ENCODE data around the gene NDUFB10. TPM values are rescaled to one million over a fixed set of nuclear protein-coding genes. Genes with fewer than 3 reads are reported as not detected.
"Not testable (repeated sequence)": the region's sequence is repeated elsewhere in the genome, so short reads cannot be mapped to it uniquely, and the experiment has no call there.

Gene NDUFB10
- total RNA-seq, 2 donors from 2014 or later, result 39.2 to 86.1 TPM

- no peaks in the 10 kb centered on the region for H3K36me3 ChIP-seq (replicated peaks in 1 of 2; ENCODE audit: insufficient read depth in 1 of 2, low read depth in 2 of 2)
- DNase-seq, result no peak
Measured at GRCh38 chr16:1919327-1919998, 39.9 kb upstream of the NDUFB10 start.

GRCh38 chr16:1920122-1920521, 39.2 kb upstream of the NDUFB10 start:
- WGBS, 2 donors, result 51 to 53% methylated on average over 19 to 21 of the region's 21 CpGs

More at GRCh38 chr16:1919327-1919998, 39.9 kb upstream of the NDUFB10 start:
- no peak for ATAC-seq
- Histone ChIP-seq H3K27me3 (peaks cover 0 to 40% of the 10 kb centered on the region in 2 donors), H3K4me1 (peaks cover 19% of the 10 kb centered on the region), H3K9me3 (no peaks in the 10 kb centered on the region), H3K4me3 (no peak overlapping the region), H3K27ac (no peak overlapping the region)
- no peak for TF ChIP-seq POLR2A (IDR thresholded peaks at IDR 0.05)
- no peak for TF ChIP-seq CTCF (IDR thresholded peaks at IDR 0.05)
- intact Hi-C loops (cut with DNase I), result no loop called here
- 30 to 60% methylated on average over 9 to 30 of the region's 30 CpGs for WGBS, 2 donors

GRCh38 chr16:1920727-1921171, 38.6 kb upstream of the NDUFB10 start:
- H3K27ac ChIP-seq, result no peak overlapping the region
- H3K4me3 ChIP-seq, result no peak overlapping the region
- peaks cover 0 to 40% of the 10 kb centered on the region in 2 donors for H3K27me3 ChIP-seq
- no peak for TF ChIP-seq CTCF (IDR thresholded peaks at IDR 0.05)
- no peak for TF ChIP-seq POLR2A (IDR thresholded peaks at IDR 0.05)
- no peaks in the 10 kb centered on the region for H3K9me3 ChIP-seq
- peak; percentile 57 for ATAC-seq
- H3K4me1 ChIP-seq, result peaks cover 19% of the 10 kb centered on the region
- WGBS, 2 donors, result 9% methylated on average over 10 to 15 of the region's 15 CpGs
- intact Hi-C loops (cut with DNase I), result no loop called here
- no peaks in the 10 kb centered on the region for H3K36me3 ChIP-seq (replicated peaks in 1 of 2; ENCODE audit: insufficient read depth in 1 of 2, low read depth in 2 of 2)
- peak in 3 of 4 donors; percentile 56 to 77 (median 60) for DNase-seq

More at GRCh38 chr16:1920122-1920521, 39.2 kb upstream of the NDUFB10 start:
- intact Hi-C loops (cut with DNase I); ATAC-seq; H3K9me3 ChIP-seq; H3K27ac ChIP-seq; H3K36me3 ChIP-seq (replicated peaks in 1 of 2; ENCODE audit: insufficient read depth in 1 of 2, low read depth in 2 of 2); DNase-seq; H3K4me3 ChIP-seq: not testable (repeated sequence)
- Histone ChIP-seq H3K4me1 (peaks cover 19% of the 10 kb centered on the region), H3K27me3 (peaks cover 0 to 40% of the 10 kb centered on the region in 2 donors)

GRCh38 chr16:1922357-1922756, 37.0 kb upstream of the NDUFB10 start:
- peaks cover 0 to 31% of the 10 kb centered on the region in 2 donors for H3K27me3 ChIP-seq
- H3K36me3 ChIP-seq (replicated peaks in 1 of 2; ENCODE audit: insufficient read depth in 1 of 2, low read depth in 2 of 2), result no peaks in the 10 kb centered on the region
- no peak for ATAC-seq
- TF ChIP-seq POLR2A (IDR thresholded peaks at IDR 0.05) (no peak), CTCF (IDR thresholded peaks at IDR 0.05) (no peak)
- no peak overlapping the region for H3K4me3 ChIP-seq
- H3K27ac ChIP-seq, result no peak overlapping the region
- intact Hi-C loops (cut with DNase I), result no loop called here
- no peaks in the 10 kb centered on the region for H3K9me3 ChIP-seq
- no peak for DNase-seq
- 71 to 73% methylated on average over 8 of the region's 8 CpGs for WGBS, 2 donors
- H3K4me1 ChIP-seq, result peaks cover 17% of the 10 kb centered on the region

- peaks cover 0 to 26% of the 10 kb centered on the region in 2 donors for H3K27me3 ChIP-seq
- H3K4me1 ChIP-seq, result peaks cover 11% of the 10 kb centered on the region
- no peak overlapping the region for H3K4me3 ChIP-seq
- H3K36me3 ChIP-seq (replicated peaks in 1 of 2; ENCODE audit: insufficient read depth in 1 of 2, low read depth in 2 of 2), result no peaks in the 10 kb centered on the region
- TF ChIP-seq POLR2A (IDR thresholded peaks at IDR 0.05) (no peak), CTCF (IDR thresholded peaks at IDR 0.05) (peak in 2 of 7 experiments; percentile 21 to 23)
- intact Hi-C loops (cut with DNase I), result no loop called here
- whole genome bisulfite sequencing, 2 donors, result 27 to 38% methylated on average over 13 to 24 of the region's 24 CpGs
- ATAC-seq, result peak; percentile 23
- no peaks in the 10 kb centered on the region for H3K9me3 ChIP-seq
- no peak for DNase-seq
- no peak overlapping the region for H3K27ac ChIP-seq
Measured at GRCh38 chr16:1923299-1924034, 35.9 kb upstream of the NDUFB10 start.

Data from body of pancreas (tissue), 4 donors.